ENCODE measurements around the gene WAPL.

The WAPL gene

GRCh38 chr10:86472061-86472460 lies 49.5 kb downstream of the WAPL start:
- no peak for DNase-seq (ENCODE audit: low read depth)

GRCh38 chr10:86461963-86462804 lies 59.4 kb downstream of the WAPL start:
- DNase-seq (ENCODE audit: low read depth), result no peak

- no peak for DNase-seq (ENCODE audit: low read depth)
Observed at GRCh38 chr10:86451604-86451960, 70.0 kb downstream of the WAPL start.

- DNase-seq (ENCODE audit: low read depth), result no peak
Observed at GRCh38 chr10:86450806-86451603, 70.6 kb downstream of the WAPL start.

- DNase-seq (ENCODE audit: low read depth), result no peak
Observed at GRCh38 chr10:86449926-86450558, 71.5 kb downstream of the WAPL start.

- DNase-seq (ENCODE audit: low read depth), result no peak
Observed at GRCh38 chr10:86447432-86447831, 74.2 kb downstream of the WAPL start.

GRCh38 chr10:86446987-86447386 lies 74.6 kb downstream of the WAPL start:
- DNase-seq (ENCODE audit: low read depth), result no peak

- DNase-seq (ENCODE audit: low read depth), result no peak
Observed at GRCh38 chr10:86446440-86446839, 75.2 kb downstream of the WAPL start.

GRCh38 chr10:86443936-86444335 lies 77.7 kb downstream of the WAPL start:
- no peak for DNase-seq (ENCODE audit: low read depth)

- DNase-seq (ENCODE audit: low read depth), result no peak
Observed at GRCh38 chr10:86443069-86443468, 78.5 kb downstream of the WAPL start.

GRCh38 chr10:86440874-86441843 lies 80.4 kb downstream of the WAPL start:
- DNase-seq (ENCODE audit: low read depth), result peak; percentile 34

- DNase-seq (ENCODE audit: low read depth), result peak; percentile 33
Observed at GRCh38 chr10:86439544-86439943, 82.0 kb downstream of the WAPL start.

- DNase-seq (ENCODE audit: low read depth), result no peak
Observed at GRCh38 chr10:86438091-86438749, 83.4 kb downstream of the WAPL start.

GRCh38 chr10:86437447-86437846 lies 84.1 kb downstream of the WAPL start:
- no peak for DNase-seq (ENCODE audit: low read depth)

GRCh38 chr10:86436963-86437362 lies 84.6 kb downstream of the WAPL start:
- no peak for DNase-seq (ENCODE audit: low read depth)

- no peak for DNase-seq (ENCODE audit: low read depth)
Observed at GRCh38 chr10:86434656-86435055, 86.9 kb downstream of the WAPL start.

GRCh38 chr10:86423739-86424138 lies 97.9 kb downstream of the WAPL start:
- DNase-seq (ENCODE audit: low read depth), result no peak

GRCh38 chr10:86419101-86419500 lies 102.5 kb downstream of the WAPL start:
- DNase-seq (ENCODE audit: low read depth), result no peak

- no peak for DNase-seq (ENCODE audit: low read depth)
Observed at GRCh38 chr10:86415583-86415982, 106.0 kb downstream of the WAPL start.

GRCh38 chr10:86415116-86415515 lies 106.5 kb downstream of the WAPL start:
- no peak for DNase-seq (ENCODE audit: low read depth)

Measured in GM04504 (cell line).